ENCODE results near the gene SELPLG. TPM values are rescaled to one million over a fixed set of nuclear protein-coding genes. Genes with fewer than 3 reads are reported as not detected.
"Not testable (repeated sequence)": the region's sequence is repeated elsewhere in the genome, so short reads cannot be mapped to it uniquely, and the experiment has no call there.

Gene SELPLG
- polyA plus RNA-seq, 3 donors, result 1.6 to 2.7 (median 1.7) TPM

DNA sequence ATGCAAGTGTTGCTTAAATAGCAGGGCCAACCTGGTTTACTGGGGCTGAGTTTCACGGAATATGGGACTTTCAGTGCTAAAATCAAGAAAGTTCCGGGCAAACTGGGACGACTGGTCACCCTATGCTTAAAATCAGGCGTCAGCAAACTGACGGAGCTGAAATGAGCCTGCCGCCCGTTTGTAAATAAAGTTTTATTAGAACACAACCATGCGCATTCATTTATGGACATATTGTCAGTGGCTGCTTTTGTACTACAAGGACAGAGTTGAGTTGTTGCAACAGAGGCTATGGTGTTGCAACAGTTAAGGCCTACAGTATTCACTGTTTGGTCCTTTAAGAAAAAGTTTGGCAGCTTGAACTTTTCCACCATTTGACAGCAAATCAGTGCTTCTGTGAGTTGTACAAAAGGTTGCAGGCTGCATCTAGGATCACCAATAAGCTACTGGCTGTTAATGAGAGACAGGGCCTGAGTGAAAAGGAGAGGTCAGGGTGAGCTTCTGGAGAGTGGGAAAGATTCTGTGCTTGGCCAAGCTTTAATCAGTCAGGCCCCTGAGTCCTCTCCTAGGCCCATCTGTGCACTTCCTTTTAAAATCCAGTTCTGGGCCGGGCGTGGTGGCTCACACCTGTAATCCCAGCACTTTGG lies 13.3 kb downstream of the SELPLG start:
- no peak for DNase-seq (ENCODE audit: low read depth in 3 of 3, low spot score in 2 of 3)

DNA sequence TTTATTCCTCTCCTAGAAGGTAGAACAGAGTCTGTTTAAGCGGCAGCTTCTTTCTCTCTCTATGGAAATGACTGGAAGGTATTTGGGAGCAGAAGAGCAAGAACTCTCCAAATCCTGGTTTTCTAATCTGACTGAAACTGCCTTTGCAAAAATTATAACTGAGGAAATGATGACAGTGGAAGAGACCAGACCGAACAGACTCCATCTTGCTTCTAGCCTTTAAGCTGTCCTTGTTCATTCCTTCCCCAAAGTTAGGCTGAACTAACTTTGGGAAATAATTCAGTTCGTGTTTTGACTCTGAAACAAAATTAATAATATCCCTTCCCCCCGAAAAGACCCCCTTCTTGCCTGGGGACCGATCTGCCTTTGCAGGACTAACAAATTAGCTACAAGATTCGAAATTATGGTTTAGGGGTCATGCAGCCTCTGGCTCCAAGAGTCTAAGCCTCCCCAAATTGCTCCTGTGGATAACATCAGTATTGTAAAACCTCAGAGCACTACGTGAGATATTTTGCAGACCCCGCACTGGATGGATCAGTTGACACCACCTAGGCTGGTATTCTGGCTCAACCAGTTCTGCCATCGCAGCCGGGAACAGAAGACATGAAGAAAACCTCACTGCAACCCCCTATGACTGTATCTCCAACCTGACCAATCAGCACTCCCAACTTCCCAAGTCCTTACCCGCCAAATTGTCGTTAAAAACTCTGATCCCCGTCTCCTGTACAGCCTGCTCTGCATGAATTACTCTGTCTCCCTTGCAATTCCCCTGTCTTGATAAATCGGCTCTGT lies 14.1 kb downstream of the SELPLG start:
- no peak for DNase-seq (ENCODE audit: low read depth in 3 of 3, low spot score in 2 of 3)

GRCh38 chr12:108618953-108619274 lies 14.8 kb downstream of the SELPLG start:
- DNase-seq (ENCODE audit: low read depth in 3 of 3, low spot score in 2 of 3), result not testable (repeated sequence)

DNA sequence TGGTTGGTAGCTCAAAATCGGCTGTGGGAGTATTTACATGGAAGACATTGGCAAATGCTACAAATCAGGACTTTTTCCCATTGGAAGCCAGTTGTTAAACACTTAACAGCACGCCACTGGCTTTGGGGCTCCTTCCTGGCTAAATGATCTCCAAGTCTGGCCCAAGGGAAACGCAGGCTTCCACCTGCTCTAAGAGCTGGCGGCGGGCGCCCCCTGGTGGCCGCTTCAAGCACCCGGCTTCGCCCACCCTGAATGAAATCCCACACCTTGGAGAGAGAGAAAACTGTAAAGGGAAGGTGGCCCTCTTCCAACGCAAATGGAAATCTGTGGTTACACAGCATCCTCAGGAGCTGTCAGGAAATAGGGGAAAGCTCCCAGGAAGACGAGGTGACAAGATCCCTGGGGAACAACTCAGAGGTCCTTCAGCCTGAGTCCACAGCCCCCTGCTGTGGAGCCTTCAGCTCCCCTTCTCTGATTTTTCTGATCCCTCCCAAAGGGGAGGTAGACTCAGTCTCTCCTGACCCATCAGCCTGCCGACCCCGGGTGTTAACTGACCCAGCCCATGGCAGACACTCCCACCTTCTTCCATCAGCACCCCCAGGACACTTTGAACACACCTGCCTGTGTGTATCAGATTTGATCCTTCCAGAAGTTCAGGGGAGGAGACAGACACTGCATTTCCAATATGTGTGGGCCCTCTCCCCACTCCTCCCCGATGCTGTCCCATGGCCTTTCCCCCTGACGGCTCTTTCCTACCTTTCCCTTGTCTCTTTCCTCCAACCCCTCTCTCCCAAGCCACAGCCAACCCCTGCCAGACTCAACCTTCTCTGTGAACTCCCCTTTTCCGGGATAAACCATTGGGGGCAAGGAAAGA lies 15.4 kb downstream of the SELPLG start:
- peak in 1 of 3 donors; percentile 65 for DNase-seq (ENCODE audit: low read depth in 3 of 3, low spot score in 2 of 3)

DNA sequence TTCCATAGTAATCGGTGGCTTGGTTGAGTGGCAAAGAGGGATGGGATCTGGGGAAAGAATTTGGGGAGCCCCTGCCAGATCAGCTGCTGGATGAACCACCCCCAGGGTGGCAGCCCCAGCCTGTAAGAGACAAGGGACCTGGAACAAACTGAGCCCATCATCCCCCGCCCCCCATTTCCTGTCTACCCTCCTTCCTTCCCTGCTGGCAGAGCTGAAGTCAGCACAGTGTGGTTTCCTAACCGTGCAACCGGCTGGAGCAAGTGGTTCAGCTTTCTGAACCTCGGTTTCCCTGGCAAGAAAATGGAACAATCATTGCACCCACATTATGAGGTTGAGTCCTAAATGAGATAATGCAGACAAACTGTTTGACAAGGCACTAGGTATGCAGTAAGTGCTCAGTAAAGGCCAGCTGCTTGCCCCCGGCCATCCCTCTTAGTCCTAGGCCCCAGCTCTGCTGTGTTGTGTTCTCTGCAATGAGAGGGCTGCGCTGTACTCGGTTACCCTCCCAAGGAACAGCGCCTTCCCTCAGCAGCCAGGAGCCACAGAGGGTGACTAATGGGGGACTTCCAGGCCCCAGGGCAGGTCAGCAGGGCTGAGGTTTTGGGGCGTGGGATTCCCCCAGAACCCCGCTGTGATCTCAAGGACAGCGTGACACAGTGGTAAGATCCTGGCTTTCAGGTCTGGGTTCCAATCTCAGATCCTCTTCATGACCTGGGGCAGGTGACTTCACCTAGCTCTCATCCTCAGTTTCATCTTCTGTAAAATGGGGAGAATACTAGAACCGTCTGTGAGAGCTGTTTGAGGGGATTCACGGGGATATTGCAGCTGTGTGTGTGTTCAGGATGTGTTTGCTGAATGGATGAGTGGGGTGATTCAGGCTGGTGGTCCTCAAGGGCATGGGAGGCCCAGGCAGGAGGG lies 16.5 kb downstream of the SELPLG start:
- no peak for DNase-seq (ENCODE audit: low read depth in 3 of 3, low spot score in 2 of 3)

- no peak for DNase-seq (ENCODE audit: low read depth in 3 of 3, low spot score in 2 of 3)
Observed at GRCh38 chr12:108616359-108616758, 17.3 kb downstream of the SELPLG start.

GRCh38 chr12:108615918-108616317 lies 17.8 kb downstream of the SELPLG start:
- no peak for DNase-seq (ENCODE audit: low read depth in 3 of 3, low spot score in 2 of 3)

- DNase-seq (ENCODE audit: low read depth in 3 of 3, low spot score in 2 of 3), result no peak
Observed at GRCh38 chr12:108614639-108615038, 19.1 kb downstream of the SELPLG start.

DNA sequence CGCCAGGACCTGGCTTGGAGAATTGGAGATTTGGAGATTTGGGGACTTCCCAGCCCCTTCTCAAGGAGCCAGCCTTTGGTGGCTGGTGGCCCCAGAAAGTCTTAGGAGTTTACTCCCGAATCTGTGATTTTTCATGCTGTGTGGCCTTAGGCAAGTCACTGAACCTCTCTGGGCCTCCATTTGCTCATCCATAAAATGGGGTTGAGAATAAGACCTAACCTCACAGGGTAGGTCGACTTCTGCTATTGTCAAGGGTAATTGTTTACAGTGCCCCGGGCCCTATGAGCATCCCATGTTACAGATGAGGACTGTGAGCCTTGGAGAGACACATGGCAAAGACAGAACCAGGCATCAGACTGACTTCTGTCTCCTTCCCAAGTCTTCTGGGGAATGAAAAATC lies 19.7 kb downstream of the SELPLG start:
- no peak for DNase-seq (ENCODE audit: low read depth in 3 of 3, low spot score in 2 of 3)

DNA sequence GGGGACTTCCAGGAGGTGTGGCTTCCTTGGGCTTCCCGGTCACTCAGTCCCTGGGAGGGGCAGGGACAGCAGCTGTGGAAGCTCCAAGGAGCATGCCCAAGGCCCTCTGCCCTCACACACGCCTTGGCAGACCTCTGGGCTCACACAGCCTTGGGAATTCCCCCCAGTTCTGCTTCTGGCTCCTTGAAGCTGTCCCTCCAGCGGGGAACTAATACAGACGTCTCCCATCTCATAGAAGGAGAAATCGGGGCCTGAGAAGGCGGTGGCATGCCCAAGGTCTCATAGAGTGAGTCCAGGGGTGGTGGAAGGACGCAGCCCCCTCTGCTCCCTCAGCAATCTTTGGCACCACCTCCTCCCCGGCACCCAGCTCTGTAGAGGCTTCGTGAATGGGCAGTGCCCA lies 20.1 kb downstream of the SELPLG start:
- DNase-seq (ENCODE audit: low read depth in 3 of 3, low spot score in 2 of 3), result no peak

GRCh38 chr12:108612788-108613282 lies 20.9 kb downstream of the SELPLG start:
- DNase-seq (ENCODE audit: low read depth in 3 of 3, low spot score in 2 of 3), result no peak

GRCh38 chr12:108611884-108612415 lies 21.7 kb downstream of the SELPLG start:
- no peak for DNase-seq (ENCODE audit: low read depth in 3 of 3, low spot score in 2 of 3)

- DNase-seq (ENCODE audit: low read depth in 3 of 3, low spot score in 2 of 3), result no peak
Observed at GRCh38 chr12:108610856-108611605, 22.7 kb downstream of the SELPLG start.

DNA sequence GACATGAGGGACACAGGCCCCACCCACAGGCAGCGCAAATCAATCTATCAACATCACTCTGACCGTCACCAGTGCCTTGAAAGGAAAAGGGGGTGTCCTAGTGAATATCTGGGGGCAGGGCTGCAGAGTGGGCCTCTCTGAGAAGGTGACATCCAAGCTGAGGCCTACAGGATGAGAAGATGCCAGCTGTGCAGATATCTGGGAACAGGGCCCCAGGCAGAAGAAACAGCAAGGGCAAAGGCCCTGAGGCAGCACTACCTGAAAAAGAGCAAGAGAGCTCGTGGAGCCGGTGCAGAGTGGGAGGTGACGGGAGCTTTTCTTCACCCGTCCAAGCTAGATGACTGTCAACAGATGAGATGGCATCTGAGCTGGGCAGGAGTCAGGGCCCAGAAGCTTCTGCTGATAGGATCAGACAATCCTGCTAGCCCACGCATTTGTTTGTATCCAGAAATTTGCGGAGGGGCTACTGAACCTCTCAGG lies 23.3 kb downstream of the SELPLG start:
- DNase-seq (ENCODE audit: low read depth in 3 of 3, low spot score in 2 of 3), result no peak

DNA sequence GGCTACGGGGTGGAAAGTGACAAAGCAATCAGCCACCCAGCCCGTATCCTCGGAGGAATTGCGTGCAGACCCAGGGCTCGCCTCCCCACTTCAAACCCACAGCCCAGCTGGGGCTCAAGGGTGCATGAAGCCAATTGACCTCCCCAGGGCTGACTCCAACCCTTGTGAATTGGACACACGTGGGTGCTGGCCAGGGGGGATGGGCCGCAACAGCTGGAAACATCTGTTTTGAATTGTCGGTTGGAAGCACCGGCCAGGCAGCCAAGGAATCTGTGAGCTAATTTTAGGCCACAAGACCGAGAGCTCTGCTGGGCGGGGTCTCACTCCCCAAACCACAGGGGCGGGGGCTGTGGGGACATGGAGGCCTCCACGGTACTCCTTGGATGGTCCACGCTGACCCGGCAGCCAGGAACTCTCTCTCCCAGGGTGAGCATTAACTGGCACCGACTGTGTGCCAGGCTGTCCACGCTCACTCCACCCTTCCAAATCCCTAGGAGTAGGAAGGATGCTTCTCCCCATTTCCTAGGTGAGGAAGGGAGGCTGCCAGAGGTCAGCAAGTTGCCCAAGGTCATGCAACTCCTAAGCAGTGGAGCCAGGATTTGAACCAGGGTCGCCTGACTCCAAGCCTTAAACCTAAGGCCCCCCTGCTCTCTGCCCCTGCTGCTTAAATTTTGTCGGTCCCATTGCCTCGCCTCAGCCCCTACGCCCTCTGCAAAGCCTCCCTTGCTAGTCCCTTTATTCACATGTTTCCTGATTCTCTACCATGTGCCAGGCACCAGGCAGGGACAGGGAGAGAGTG lies 24.0 kb downstream of the SELPLG start:
- DNase-seq (ENCODE audit: low read depth in 3 of 3, low spot score in 2 of 3), result peak; percentile 65 to 75 (median 72)

- no peak for DNase-seq (ENCODE audit: low read depth in 3 of 3, low spot score in 2 of 3)
Observed at GRCh38 chr12:108608616-108609015, 25.1 kb downstream of the SELPLG start.

GRCh38 chr12:108607981-108608600 lies 25.6 kb downstream of the SELPLG start:
- DNase-seq (ENCODE audit: low read depth in 3 of 3, low spot score in 2 of 3), result no peak

GRCh38 chr12:108606492-108606891 lies 27.2 kb downstream of the SELPLG start:
- no peak for DNase-seq (ENCODE audit: low read depth in 3 of 3, low spot score in 2 of 3)

Measured in right renal cortex interstitium (tissue), 3 donors.